OCI-LY7 (cell line): ENCODE results near the gene KIAA1755. TPM values are rescaled to one million over a fixed set of nuclear protein-coding genes. Genes with fewer than 3 reads are reported as not detected.

Experiments
- BruUV-seq: library from RNA; stranded (reverse); fragments of 400-500 nt; replicated peaks from 2 replicates; lab custom pipeline; 2021; lab: Mats Ljungman, UMichigan
- CTCF ChIA-PET: fragments of 300-600 bp; sonication (Branson Sonifier 250); formaldehyde crosslinking; loops from one replicate; lab custom pipeline; 2022; ENCODE audit warnings: antibody characterized with exemption; ENCODE audit not compliant: unreplicated experiment; lab: Charles Lee
- POLR2A ChIA-PET: fragments of 300-600 bp; sonication (Branson Sonifier 250); formaldehyde crosslinking; loops from one replicate; lab custom pipeline; 2022; ENCODE audit warnings: antibody characterized with exemption; lab: Charles Lee
- DNase-seq: peaks from one replicate; pipeline ENCODE4 v3.0.0-alpha.2; 2015; ENCODE audit warnings: low spot score
- H2AFZ ChIP-seq: fragments of 200-600 bp; sonication (generic), shearing (Covaris generic); 2 replicates; pipeline ENCODE4 v1.6.1; 2014; ENCODE audit warnings: mild to moderate bottlenecking, antibody characterized with exemption, low read length, moderate library complexity
- H3K27ac ChIP-seq: fragments of 200-600 bp; sonication (generic); 2 replicates; pipeline ENCODE4 v1.5.1; 2014; ENCODE audit warnings: mixed run types, low read depth, mild to moderate bottlenecking, moderate library complexity, low read length, inconsistent platforms; ENCODE audit not compliant: poor library complexity, severe bottlenecking
- H3K36me3 ChIP-seq: fragments of 200-600 bp; sonication (generic); 2 replicates; pipeline ENCODE4 v1.6.1; 2014; ENCODE audit warnings: mild to moderate bottlenecking, antibody characterized with exemption, low read length, moderate library complexity, mixed read lengths; ENCODE audit not compliant: insufficient read depth
- H3K4me1 ChIP-seq: fragments of 200-600 bp; sonication (generic); 2 replicates; pipeline ENCODE4 v1.5.1; 2014; ENCODE audit warnings: mild to moderate bottlenecking, low read length; ENCODE audit not compliant: insufficient read depth, poor library complexity, severe bottlenecking
- H3K4me2 ChIP-seq: fragments of 200-600 bp; sonication (generic); 2 replicates; pipeline ENCODE4 v1.6.1; 2014; ENCODE audit warnings: mild to moderate bottlenecking, low read length
- H3K4me3 ChIP-seq: fragments of 200-600 bp; sonication (generic); 2 replicates; pipeline ENCODE4 v1.5.1; 2014; ENCODE audit warnings: mild to moderate bottlenecking, low read depth, low read length; ENCODE audit not compliant: poor library complexity, severe bottlenecking
- H3K79me2 ChIP-seq: fragments of 200-600 bp; sonication (generic); 2 replicates; pipeline ENCODE4 v1.6.1; 2016; ENCODE audit warnings: low read depth, mild to moderate bottlenecking, low read length, moderate library complexity, mixed read lengths; ENCODE audit not compliant: insufficient read depth
- H3K9me2 ChIP-seq: fragments of 200-600 bp; sonication (generic); 2 replicates; pipeline ENCODE4 v1.6.1; 2016; ENCODE audit warnings: mild to moderate bottlenecking, low read length, mixed read lengths; ENCODE audit not compliant: insufficient read depth
- H3K9me3 ChIP-seq: fragments of 200-600 bp; sonication (generic); 2 replicates; pipeline ENCODE4 v1.6.1; 2014; ENCODE audit warnings: mild to moderate bottlenecking, mixed run types, low read length, mixed read lengths
- H4K20me1 ChIP-seq: fragments of 200-600 bp; sonication (generic); 2 replicates; pipeline ENCODE4 v1.6.1; 2014; ENCODE audit warnings: mild to moderate bottlenecking, antibody characterized with exemption, low read length, moderate library complexity, mixed read lengths; ENCODE audit not compliant: insufficient read depth
- CTCF ChIP-seq: fragments of 200-600 bp; sonication (generic); conservative IDR thresholded peaks from 2 replicates; pipeline ENCODE4 v1.5.1; 2014; ENCODE audit warnings: mild to moderate bottlenecking, antibody characterized with exemption, low read length, moderate library complexity, mixed read lengths
- EZH2phosphoT487 ChIP-seq: fragments of 200-600 bp; sonication (generic); IDR thresholded peaks from 2 replicates; pipeline ENCODE4 v1.6.1; 2018; ENCODE audit warnings: low read depth, borderline replicate concordance, mild to moderate bottlenecking, mixed run types, antibody characterized with exemption, low read length, moderate library complexity, mixed read lengths
- intact Hi-C: fragments of 100-400 bp; cut with micrococcal nuclease; formaldehyde crosslinking; loops from one replicate; pipeline ENCODE4 v1.10.0; 2022; ENCODE audit not compliant: unreplicated experiment
- total RNA-seq, 2 experiments: library from RNA; depleted of rRNA in 1 of 2; stranded (reverse); fragments of >200 nt in 1 of 2; shearing (Covaris generic) in 1 of 2; gene quantifications; 2 replicates each; pipeline ENCODE4 v1.2.3, GENCODE V29; 2014 to 2022

The KIAA1755 gene
- total RNA-seq, 2 experiments from 2014 or later = not detected

GRCh38 chr20:38179846-38180245 is 80.7 kb downstream of the KIAA1755 start:
- Histone ChIP-seq H3K4me1 (no peaks in the 10 kb centered on the region), H3K9me2 (no peaks in the 10 kb centered on the region), H3K4me2 (no peak overlapping the region), H3K27ac (no peak overlapping the region), H3K9me3 (no peaks in the 10 kb centered on the region), H3K79me2 (no peaks in the 10 kb centered on the region), H2AFZ (no peak overlapping the region), H3K4me3 (no peak overlapping the region), H4K20me1 (no peaks in the 10 kb centered on the region), H3K36me3 (no peaks in the 10 kb centered on the region)
- POLR2A ChIA-PET = no interaction called here
- no peak for DNase-seq
- intact Hi-C loops = no loop called here
- no peak for TF ChIP-seq EZH2phosphoT487
- TF ChIP-seq CTCF = no peak
- no TSS peak for BruUV-seq
- CTCF ChIA-PET = no interaction called here

GRCh38 chr20:38178581-38178980 is 82.0 kb downstream of the KIAA1755 start:
- Histone ChIP-seq H4K20me1 (no peaks in the 10 kb centered on the region), H3K4me1 (no peaks in the 10 kb centered on the region), H2AFZ (no peak overlapping the region), H3K79me2 (no peaks in the 10 kb centered on the region), H3K36me3 (no peaks in the 10 kb centered on the region), H3K27ac (no peak overlapping the region), H3K4me2 (no peak overlapping the region), H3K4me3 (no peak overlapping the region), H3K9me3 (no peaks in the 10 kb centered on the region), H3K9me2 (no peaks in the 10 kb centered on the region)
- POLR2A ChIA-PET = no interaction called here
- DNase-seq = no peak
- TF ChIP-seq EZH2phosphoT487 (no peak), CTCF (no peak)
- CTCF ChIA-PET = no interaction called here
- no TSS peak for BruUV-seq
- intact Hi-C loops = no loop called here

GRCh38 chr20:38178065-38178491 is 82.5 kb downstream of the KIAA1755 start:
- intact Hi-C loops = no loop called here
- ChIA-PET CTCF (no interaction called here), POLR2A (no interaction called here)
- H3K36me3 ChIP-seq = no peaks in the 10 kb centered on the region
- no peaks in the 10 kb centered on the region for H3K9me3 ChIP-seq
- H3K4me1 ChIP-seq = no peaks in the 10 kb centered on the region
- no peak for DNase-seq
- H3K27ac ChIP-seq = no peak overlapping the region
- no peaks in the 10 kb centered on the region for H3K9me2 ChIP-seq
- no peaks in the 10 kb centered on the region for H3K79me2 ChIP-seq
- H3K4me2 ChIP-seq = no peak overlapping the region
- BruUV-seq = no TSS peak
- no peak overlapping the region for H3K4me3 ChIP-seq
- TF ChIP-seq CTCF = no peak
- TF ChIP-seq EZH2phosphoT487 = no peak
- H2AFZ ChIP-seq = no peak overlapping the region
- H4K20me1 ChIP-seq = no peaks in the 10 kb centered on the region
